Measurements from ENCODE around the gene AGPS. TPM values are rescaled to one million over a fixed set of nuclear protein-coding genes. Genes with fewer than 3 reads are reported as not detected.

AGPS gene
- total RNA-seq, 6 experiments from 2014 or later = 36.0 to 47.6 (median 43.1) TPM

- H3K4me3 Mint-ChIP-seq = no peak overlapping the region
- no peak for DNase-seq
- no peak for TF ChIP-seq CTCF (IDR thresholded peaks at IDR 0.05)
- H3K27ac Mint-ChIP-seq = no peak overlapping the region
- H3K36me3 Mint-ChIP-seq (ENCODE audit: low read depth) = no peaks in the 10 kb centered on the region
- no peaks in the 10 kb centered on the region for H3K9me3 Mint-ChIP-seq
- no peaks in the 10 kb centered on the region for H3K4me1 Mint-ChIP-seq (ENCODE audit: low read depth)
- peaks cover 5% of the 10 kb centered on the region for H3K27me3 Mint-ChIP-seq (ENCODE audit: insufficient read depth)
Observed at GRCh38 chr2:177588671-177589070, 196.1 kb downstream of the AGPS start.

- Mint-ChIP-seq H3K9me3 (no peaks in the 10 kb centered on the region), H3K36me3 (ENCODE audit: low read depth) (no peaks in the 10 kb centered on the region), H3K4me3 (no peak overlapping the region), H3K4me1 (ENCODE audit: low read depth) (no peaks in the 10 kb centered on the region), H3K27me3 (ENCODE audit: insufficient read depth) (peaks cover 7% of the 10 kb centered on the region), H3K27ac (no peak overlapping the region)
- no peak for TF ChIP-seq CTCF (IDR thresholded peaks at IDR 0.05)
- no peak for DNase-seq
Observed at GRCh38 chr2:177589186-177589585, 196.6 kb downstream of the AGPS start.

- Mint-ChIP-seq H3K36me3 (ENCODE audit: low read depth) (no peaks in the 10 kb centered on the region), H3K4me1 (ENCODE audit: low read depth) (no peaks in the 10 kb centered on the region), H3K27me3 (ENCODE audit: insufficient read depth) (peaks cover 9% of the 10 kb centered on the region), H3K9me3 (no peaks in the 10 kb centered on the region), H3K4me3 (no peak overlapping the region), H3K27ac (no peak overlapping the region)
- no peak for DNase-seq
- TF ChIP-seq CTCF (IDR thresholded peaks at IDR 0.05) = no peak
Observed at GRCh38 chr2:177592397-177592796, 199.8 kb downstream of the AGPS start.

GRCh38 chr2:177592945-177593344 is 200.4 kb downstream of the AGPS start:
- Mint-ChIP-seq H3K4me3 (no peak overlapping the region), H3K36me3 (ENCODE audit: low read depth) (no peaks in the 10 kb centered on the region), H3K4me1 (ENCODE audit: low read depth) (peaks cover 4% of the 10 kb centered on the region), H3K27me3 (ENCODE audit: insufficient read depth) (peaks cover 13% of the 10 kb centered on the region), H3K9me3 (no peaks in the 10 kb centered on the region), H3K27ac (no peak overlapping the region)
- no peak for DNase-seq
- TF ChIP-seq CTCF (IDR thresholded peaks at IDR 0.05) = no peak

- H3K36me3 Mint-ChIP-seq (ENCODE audit: low read depth) = no peaks in the 10 kb centered on the region
- H3K27ac Mint-ChIP-seq = no peak overlapping the region
- no peak for TF ChIP-seq CTCF (IDR thresholded peaks at IDR 0.05)
- H3K9me3 Mint-ChIP-seq = no peaks in the 10 kb centered on the region
- peaks cover 9% of the 10 kb centered on the region for H3K4me1 Mint-ChIP-seq (ENCODE audit: low read depth)
- DNase-seq = no peak
- peaks cover 15% of the 10 kb centered on the region for H3K27me3 Mint-ChIP-seq (ENCODE audit: insufficient read depth)
- no peak overlapping the region for H3K4me3 Mint-ChIP-seq
Observed at GRCh38 chr2:177593402-177593801, 200.8 kb downstream of the AGPS start.

Other genes starting within 250 kb of the AGPS start
- 100 to 1,000 TPM; 165 to 253 (median 205) TPM for gene HNRNPA3, start 180.0 kb upstream of the AGPS start, total RNA-seq (2021; fragmentation: NEBNext Ultra II Directional; extraction: Animal tissue kit (Norgen Biotek cat#: 25700))
- 10 to 100 TPM; 59.0 to 76.5 (median 67.8) TPM for gene NFE2L2, start 128.0 kb upstream of the AGPS start, total RNA-seq (2021; fragmentation: NEBNext Ultra II Directional; extraction: Animal tissue kit (Norgen Biotek cat#: 25700))

All from HFFc6 (cell line).